WTC11 (cell line): ENCODE results near the gene ABCG1.

Experiments used
- ARID4B ChIP-seq: sonication (generic); formaldehyde crosslinking; IDR thresholded peaks from 2 replicates; pipeline ENCODE4 v1.8.0; 2023; ENCODE audit warnings: missing genetic modification reagents, mild to moderate bottlenecking, borderline replicate concordance
- CTCF ChIP-seq: fragments of 200-600 bp; IDR thresholded peaks from 2 replicates; pipeline ENCODE4 v1.8.0; 2022; ENCODE audit warnings: antibody characterized with exemption
- MXD4 ChIP-seq: fragments of 250-450 bp; sonication (Bioruptor Pico); IDR thresholded peaks from 2 replicates; pipeline ENCODE4 v1.8.0; 2021; ENCODE audit warnings: mild to moderate bottlenecking, moderate library complexity, borderline replicate concordance
- RELA ChIP-seq: sonication (generic); formaldehyde crosslinking; IDR thresholded peaks from 2 replicates; pipeline ENCODE4 v1.8.1; 2022; ENCODE audit warnings: missing genetic modification reagents, mild to moderate bottlenecking, borderline replicate concordance
- USF2 ChIP-seq: sonication (generic); formaldehyde crosslinking; IDR thresholded peaks from 2 replicates; pipeline ENCODE4 v1.8.1; 2023; ENCODE audit warnings: mild to moderate bottlenecking, missing genetic modification reagents, moderate library complexity
- ZNF423 ChIP-seq: fragments of 250-450 bp; sonication (Bioruptor Pico); IDR thresholded peaks from 2 replicates; pipeline ENCODE4 v2.1.2; 2022; ENCODE audit warnings: mild to moderate bottlenecking, moderate library complexity

GRCh38 chr21:42221581-42222345 lies 2.8 kb downstream of the ABCG1 start:
- TF ChIP-seq CTCF = no peak
- TF ChIP-seq RELA (CRISPR knock-in tag) = no peak
- no peak for TF ChIP-seq ARID4B (CRISPR knock-in tag)
- TF ChIP-seq USF2 (CRISPR knock-in tag) = no peak
- TF ChIP-seq ZNF423 (CRISPR knock-in tag) = no peak
- no peak for TF ChIP-seq MXD4 (CRISPR knock-in tag)
